ENCODE results near the gene SORCS2. TPM values are rescaled to one million over a fixed set of nuclear protein-coding genes. Genes with fewer than 3 reads are reported as not detected.

Gene SORCS2
- total and polyA plus RNA-seq, 12 donors = 0.25 to 5.4 (median 2.2) TPM

- Histone ChIP-seq H3K4me3 (no peak overlapping the region), H3K27me3 (peaks cover 0 to 13% (median 0%) of the 10 kb centered on the region in 7 donors), H3K36me3 (no peaks in the 10 kb centered on the region), H3K27ac (no peak overlapping the region), H3K4me1 (peaks cover 0 to 4% (median 0%) of the 10 kb centered on the region in 9 donors), H3K9me3 (peaks cover 0 to 31% (median 0%) of the 10 kb centered on the region in 11 donors)
- TF ChIP-seq CTCF (IDR thresholded peaks at IDR 0.05) = no peak
- DNase-seq = no peak
- no peak for ATAC-seq
- WGBS, 2 donors = 66 to 91% methylated on average over 4 to 5 of the region's 5 CpGs
- intact Hi-C loops (cut with DNase I) = no loop called here
Measured at GRCh38 chr4:7683126-7683703, 490.9 kb downstream of the SORCS2 start.

- intact Hi-C loops (cut with DNase I) = no loop called here
- 86 to 93% methylated on average over 3 of the region's 3 CpGs for WGBS, 2 donors
- H3K9me3 ChIP-seq = peaks cover 0 to 31% (median 0%) of the 10 kb centered on the region in 11 donors
- H3K36me3 ChIP-seq = no peaks in the 10 kb centered on the region
- H3K4me3 ChIP-seq = no peak overlapping the region
- no peak overlapping the region for H3K27ac ChIP-seq
- no peak for DNase-seq
- peaks cover 0 to 10% (median 0%) of the 10 kb centered on the region in 7 donors for H3K27me3 ChIP-seq
- ATAC-seq = no peak
- TF ChIP-seq CTCF (IDR thresholded peaks at IDR 0.05) = no peak
- H3K4me1 ChIP-seq = peaks cover 0 to 3% (median 0%) of the 10 kb centered on the region in 9 donors
Measured at GRCh38 chr4:7684294-7684693, 492.0 kb downstream of the SORCS2 start.

- Histone ChIP-seq H3K27ac (no peak overlapping the region), H3K4me1 (no peaks in the 10 kb centered on the region), H3K4me3 (no peak overlapping the region), H3K27me3 (peaks cover 0 to 8% (median 0%) of the 10 kb centered on the region in 7 donors), H3K36me3 (no peaks in the 10 kb centered on the region), H3K9me3 (peaks cover 0 to 24% (median 0%) of the 10 kb centered on the region in 11 donors)
- DNase-seq = no peak
- intact Hi-C loops (cut with DNase I) = no loop called here
- no peak for TF ChIP-seq CTCF (IDR thresholded peaks at IDR 0.05)
- ATAC-seq = no peak
- WGBS, 2 donors = 86 to 87% methylated on average over 19 of the region's 19 CpGs
Measured at GRCh38 chr4:7686070-7686870, 493.9 kb downstream of the SORCS2 start.

- Histone ChIP-seq H3K27me3 (peaks cover 0 to 6% (median 0%) of the 10 kb centered on the region in 7 donors), H3K27ac (no peak overlapping the region), H3K36me3 (no peaks in the 10 kb centered on the region), H3K9me3 (peaks cover 0 to 18% (median 0%) of the 10 kb centered on the region in 11 donors), H3K4me3 (no peak overlapping the region), H3K4me1 (no peaks in the 10 kb centered on the region)
- ATAC-seq = no peak
- no peak for TF ChIP-seq CTCF (IDR thresholded peaks at IDR 0.05)
- no peak for DNase-seq
- 88 to 90% methylated on average over 9 of the region's 9 CpGs for WGBS, 2 donors
- intact Hi-C loops (cut with DNase I) = no loop called here
Measured at GRCh38 chr4:7687006-7687405, 494.7 kb downstream of the SORCS2 start.
